ENCODE measurements around the gene C19orf81. TPM values are rescaled to one million over a fixed set of nuclear protein-coding genes. Genes with fewer than 3 reads are reported as not detected.
"Not testable (repeated sequence)": the region's sequence is repeated elsewhere in the genome, so short reads cannot be mapped to it uniquely, and the experiment has no call there.

C19orf81 gene
- total RNA-seq, 2 donors from 2014 or later = not detected

- not testable (repeated sequence) for H3K9me3 Mint-ChIP-seq; H3K4me3 Mint-ChIP-seq; H3K4me1 Mint-ChIP-seq; H3K36me3 Mint-ChIP-seq (ENCODE audit: low read depth); H3K27me3 Mint-ChIP-seq; H3K27ac Mint-ChIP-seq; ATAC-seq (replicated peaks)
Measured at GRCh38 chr19:50620394-50620906, 28.8 kb upstream of the C19orf81 start.

GRCh38 chr19:50624949-50625600 lies 24.2 kb upstream of the C19orf81 start:
- H3K27ac Mint-ChIP-seq = no peak overlapping the region
- H3K4me3 Mint-ChIP-seq = no peak overlapping the region
- peaks cover 15% of the 10 kb centered on the region for H3K27me3 Mint-ChIP-seq
- no peak for ATAC-seq (replicated peaks)
- no peaks in the 10 kb centered on the region for H3K9me3 Mint-ChIP-seq
- H3K36me3 Mint-ChIP-seq (ENCODE audit: low read depth) = no peaks in the 10 kb centered on the region
- no peaks in the 10 kb centered on the region for H3K4me1 Mint-ChIP-seq

GRCh38 chr19:50626011-50626410 lies 23.2 kb upstream of the C19orf81 start:
- H3K36me3 Mint-ChIP-seq (ENCODE audit: low read depth) = no peaks in the 10 kb centered on the region
- H3K27ac Mint-ChIP-seq = no peak overlapping the region
- peaks cover 22% of the 10 kb centered on the region for H3K27me3 Mint-ChIP-seq
- H3K4me3 Mint-ChIP-seq = no peak overlapping the region
- no peaks in the 10 kb centered on the region for H3K9me3 Mint-ChIP-seq
- no peak for ATAC-seq (replicated peaks)
- H3K4me1 Mint-ChIP-seq = no peaks in the 10 kb centered on the region

GRCh38 chr19:50626795-50627194 lies 22.4 kb upstream of the C19orf81 start:
- Mint-ChIP-seq H3K27ac (no peak overlapping the region), H3K9me3 (no peaks in the 10 kb centered on the region), H3K27me3 (peaks cover 22% of the 10 kb centered on the region), H3K4me1 (no peaks in the 10 kb centered on the region), H3K4me3 (no peak overlapping the region), H3K36me3 (ENCODE audit: low read depth) (no peaks in the 10 kb centered on the region)
- no peak for ATAC-seq (replicated peaks)

- Mint-ChIP-seq H3K27me3 (peaks cover 22% of the 10 kb centered on the region), H3K4me3 (no peak overlapping the region), H3K36me3 (ENCODE audit: low read depth) (no peaks in the 10 kb centered on the region), H3K27ac (no peak overlapping the region), H3K9me3 (no peaks in the 10 kb centered on the region), H3K4me1 (no peaks in the 10 kb centered on the region)
- no peak for ATAC-seq (replicated peaks)
Measured at GRCh38 chr19:50628146-50628545, 21.1 kb upstream of the C19orf81 start.

- Mint-ChIP-seq H3K4me1 (no peaks in the 10 kb centered on the region), H3K4me3 (no peak overlapping the region), H3K36me3 (ENCODE audit: low read depth) (no peaks in the 10 kb centered on the region), H3K27ac (no peak overlapping the region), H3K27me3 (peaks cover 22% of the 10 kb centered on the region), H3K9me3 (peaks cover 3% of the 10 kb centered on the region)
- ATAC-seq (replicated peaks) = no peak
Measured at GRCh38 chr19:50628551-50628950, 20.7 kb upstream of the C19orf81 start.

- H3K36me3 Mint-ChIP-seq (ENCODE audit: low read depth) = no peaks in the 10 kb centered on the region
- H3K9me3 Mint-ChIP-seq = peaks cover 6% of the 10 kb centered on the region
- H3K27ac Mint-ChIP-seq = no peak overlapping the region
- peaks cover 22% of the 10 kb centered on the region for H3K27me3 Mint-ChIP-seq
- no peak overlapping the region for H3K4me3 Mint-ChIP-seq
- H3K4me1 Mint-ChIP-seq = no peaks in the 10 kb centered on the region
- no peak for ATAC-seq (replicated peaks)
Measured at GRCh38 chr19:50629194-50629593, 20.1 kb upstream of the C19orf81 start.

GRCh38 chr19:50629801-50630200 lies 19.4 kb upstream of the C19orf81 start:
- Mint-ChIP-seq H3K27ac (no peak overlapping the region), H3K4me1 (no peaks in the 10 kb centered on the region), H3K27me3 (peaks cover 22% of the 10 kb centered on the region), H3K36me3 (ENCODE audit: low read depth) (no peaks in the 10 kb centered on the region), H3K9me3 (peaks cover 7% of the 10 kb centered on the region), H3K4me3 (no peak overlapping the region)
- no peak for ATAC-seq (replicated peaks)

- H3K27ac Mint-ChIP-seq = no peak overlapping the region
- ATAC-seq (replicated peaks) = no peak
- H3K36me3 Mint-ChIP-seq (ENCODE audit: low read depth) = no peaks in the 10 kb centered on the region
- peaks cover 11% of the 10 kb centered on the region for H3K9me3 Mint-ChIP-seq
- no peaks in the 10 kb centered on the region for H3K4me1 Mint-ChIP-seq
- no peak overlapping the region for H3K4me3 Mint-ChIP-seq
- H3K27me3 Mint-ChIP-seq = peaks cover 28% of the 10 kb centered on the region
Measured at GRCh38 chr19:50632151-50632835, 17.0 kb upstream of the C19orf81 start.

- peaks cover 36% of the 10 kb centered on the region for H3K27me3 Mint-ChIP-seq
- H3K4me3 Mint-ChIP-seq = no peak overlapping the region
- H3K4me1 Mint-ChIP-seq = peaks cover under 1% of the 10 kb centered on the region
- H3K36me3 Mint-ChIP-seq (ENCODE audit: low read depth) = peaks cover 7% of the 10 kb centered on the region
- H3K9me3 Mint-ChIP-seq = peaks cover 11% of the 10 kb centered on the region
- no peak overlapping the region for H3K27ac Mint-ChIP-seq
- no peak for ATAC-seq (replicated peaks)
Measured at GRCh38 chr19:50633359-50633758, 15.9 kb upstream of the C19orf81 start.

GRCh38 chr19:50633973-50634372 lies 15.3 kb upstream of the C19orf81 start:
- H3K9me3 Mint-ChIP-seq = peaks cover 11% of the 10 kb centered on the region
- no peak for ATAC-seq (replicated peaks)
- H3K36me3 Mint-ChIP-seq (ENCODE audit: low read depth) = peaks cover 13% of the 10 kb centered on the region
- no peak overlapping the region for H3K27ac Mint-ChIP-seq
- H3K4me3 Mint-ChIP-seq = no peak overlapping the region
- peaks cover 39% of the 10 kb centered on the region for H3K27me3 Mint-ChIP-seq
- H3K4me1 Mint-ChIP-seq = peaks cover 6% of the 10 kb centered on the region

GRCh38 chr19:50636317-50637085 lies 12.7 kb upstream of the C19orf81 start:
- Mint-ChIP-seq H3K27me3 (peaks cover 32% of the 10 kb centered on the region), H3K4me3 (no peak overlapping the region), H3K27ac (no peak overlapping the region), H3K9me3 (peaks cover 11% of the 10 kb centered on the region), H3K36me3 (ENCODE audit: low read depth) (peaks cover 13% of the 10 kb centered on the region), H3K4me1 (peaks cover 6% of the 10 kb centered on the region)
- no peak for ATAC-seq (replicated peaks)

GRCh38 chr19:50638600-50638999 lies 10.6 kb upstream of the C19orf81 start:
- Mint-ChIP-seq H3K27me3 (peaks cover 37% of the 10 kb centered on the region), H3K4me3 (no peak overlapping the region), H3K4me1 (peaks cover 6% of the 10 kb centered on the region), H3K36me3 (ENCODE audit: low read depth) (peaks cover 13% of the 10 kb centered on the region), H3K9me3 (peaks cover 8% of the 10 kb centered on the region), H3K27ac (no peak overlapping the region)
- ATAC-seq (replicated peaks) = no peak

- Mint-ChIP-seq H3K4me1 (peaks cover 6% of the 10 kb centered on the region), H3K27me3 (peaks cover 37% of the 10 kb centered on the region), H3K27ac (no peak within 1 kb of the TSS), H3K9me3 (peaks cover 4% of the 10 kb centered on the region), H3K36me3 (ENCODE audit: low read depth) (peaks cover 13% of the 10 kb centered on the region), H3K4me3 (no peak within 1 kb of the TSS)
- no peak for ATAC-seq (replicated peaks)
Measured at GRCh38 chr19:50639121-50640112, 9.8 kb upstream of the C19orf81 start, which contains the start of gene SYT3. SYT3 (minus strand) TSS chr19:50639881; CDS start chr19:50637411, 2,470 bp downstream.
